ENCODE measurements around the gene SRP72. TPM values are rescaled to one million over a fixed set of nuclear protein-coding genes. Genes with fewer than 3 reads are reported as not detected.

SRP72 gene
- total and polyA plus RNA-seq, 2 of the 8 experiments (the other 6 are each of a cell fraction or from before 2014, with no cell fraction given) = 37.7 to 144 TPM

DNA sequence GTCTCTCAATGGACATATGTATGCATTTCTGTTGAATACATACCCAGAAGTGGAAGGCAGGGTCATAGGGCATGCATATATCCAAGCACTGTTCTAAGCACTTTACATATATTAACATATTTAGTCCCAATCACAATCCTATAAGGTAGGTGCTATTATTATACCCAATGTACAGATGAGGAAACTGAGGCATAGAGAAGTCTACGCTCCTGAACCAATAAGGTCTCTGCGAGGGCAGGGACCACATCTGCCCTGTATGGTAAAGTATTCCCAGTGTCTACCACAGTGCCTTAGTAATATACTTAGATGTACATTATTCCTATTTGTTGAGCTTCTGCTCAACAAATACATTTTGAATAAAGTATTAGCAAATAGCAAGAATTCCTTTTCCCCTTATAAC lies 37.2 kb upstream of the SRP72 start:
- H3K4me2 ChIP-seq (ENCODE audit: insufficient read depth in 1 of 2, low read depth in 2 of 2, low read length in 2 of 2) = no peak overlapping the region
- no peak overlapping the region for H3K4me3 ChIP-seq (ENCODE audit: extremely low read depth in 1 of 4, insufficient read depth in 2 of 4, low read depth in 3 of 4, low read length in 4 of 4)
- CTCF ChIA-PET (ENCODE audit: partially characterized antibody) = interaction anchor here (1.0 to 1.1 kb wide), 2 partner anchors 28 to 30 kb away, joined by 3 to 4 read pairs; no protein-coding TSS in a partner anchor
- no peak overlapping the region for H2BK20ac ChIP-seq (ENCODE audit: low read length)
- H2AK5ac ChIP-seq (ENCODE audit: low read depth, low read length) = no peak overlapping the region
- no peaks in the 10 kb centered on the region for H3K9me3 ChIP-seq (ENCODE audit: insufficient read depth in 2 of 2, low read depth in 1 of 2, low read length in 1 of 2)
- no peak overlapping the region for H2BK120ac ChIP-seq (replicated peaks; ENCODE audit: low read depth, low read length)
- H3K27ac ChIP-seq (ENCODE audit: low read depth, low read length) = no peak overlapping the region
- no peaks in the 10 kb centered on the region for H3K79me1 ChIP-seq (ENCODE audit: low read depth, low read length)
- no peak overlapping the region for H2BK15ac ChIP-seq (ENCODE audit: low read length)
- H3K4me1 ChIP-seq (replicated peaks in 1 of 4; ENCODE audit: control insufficient read depth in 3 of 4, insufficient read depth in 4 of 4, low read length in 3 of 4) = peaks cover 0 to 4% (median 0%) of the 10 kb centered on the region in 4 experiments; a peak in 3 of 7 replicates
- peaks cover 35 to 100% of the 10 kb centered on the region in 2 experiments for H3K79me2 ChIP-seq (ENCODE audit: control insufficient read depth in 1 of 2, insufficient read depth in 2 of 2, low read length in 2 of 2)
- no peak overlapping the region for H2BK5ac ChIP-seq (ENCODE audit: low read depth, low read length)
- no peak overlapping the region for H3K56ac ChIP-seq (replicated peaks; ENCODE audit: insufficient read length, low read depth, low read length)
- no peak overlapping the region for H2AFZ ChIP-seq (ENCODE audit: low read length)
- peaks cover 0 to 12% (median 3%) of the 10 kb centered on the region in 4 experiments; a peak in 2 of 8 replicates for H3K36me3 ChIP-seq (ENCODE audit: control insufficient read depth in 2 of 4, insufficient read depth in 4 of 4, low read length in 3 of 4)
- 90% methylated on average over 2 of the region's 2 CpGs; no CpG with 5 or more reads in 1 of the 2 experiments for WGBS, 2 experiments (ENCODE audit: extremely low coverage in 1 of 2, insufficient coverage in 1 of 2, insufficient read length in 1 of 2, insufficient replicate concordance in 2 of 2, low coverage in 1 of 2, low lambda C conversion rate in 2 of 2, missing lambda C conversion rate in 1 of 2)
- H4K8ac ChIP-seq (ENCODE audit: extremely low read depth, insufficient read depth, low read length) = no peak overlapping the region
- TF ChIP-seq SP4 (IDR thresholded peaks at IDR 0.05; ENCODE audit: low read length) (no peak), SIRT6 (IDR thresholded peaks at IDR 0.05; ENCODE audit: low read length) (no peak), ASH2L (IDR thresholded peaks at IDR 0.05; ENCODE audit: low read length) (no peak)
- H2BK12ac ChIP-seq (ENCODE audit: low read depth, low read length) = no peak overlapping the region
- no peak overlapping the region for H4K5ac ChIP-seq (ENCODE audit: insufficient read length, low read depth, low read length)
- H3K18ac ChIP-seq (ENCODE audit: extremely low read depth, low read length) = no peak overlapping the region
- peaks cover 4% of the 10 kb centered on the region for H3K23me2 ChIP-seq (ENCODE audit: low read depth, low read length)
- POLR2A ChIA-PET (ENCODE audit: partially characterized antibody) = interaction anchor here (1.1 to 2.7 kb wide), 4 partner anchors 12 to 43 kb away, joined by 3 to 9 read pairs (median 6); partner anchors contain the start of gene AASDH
- no peak for FAIRE-seq
- H3K14ac ChIP-seq (ENCODE audit: insufficient read length) = no peak overlapping the region
- DNase-seq (ENCODE audit: low read depth in 1 of 2, low spot score in 2 of 2) = no peak
- no peaks in the 10 kb centered on the region for H3K27me3 ChIP-seq (replicated peaks in 1 of 4; ENCODE audit: control insufficient read depth in 3 of 4, extremely low read depth in 1 of 4, insufficient read depth in 3 of 4, low read length in 3 of 4)
- no peak overlapping the region for H4K91ac ChIP-seq (replicated peaks; ENCODE audit: insufficient read length, low read length)
- H3K9ac ChIP-seq (replicated peaks in 1 of 4; ENCODE audit: extremely low read depth in 1 of 4, low read depth in 3 of 4, low read length in 3 of 4) = no peak overlapping the region
- peaks cover 8 to 9% of the 10 kb centered on the region in 2 experiments for H4K20me1 ChIP-seq (replicated peaks in 1 of 2; ENCODE audit: control insufficient read depth in 1 of 2, insufficient read depth in 2 of 2, low read length in 2 of 2)
- H3K4ac ChIP-seq (replicated peaks; ENCODE audit: insufficient read length, low read depth, low read length) = no peak overlapping the region
- no peak overlapping the region for H3K23ac ChIP-seq (ENCODE audit: insufficient read length)
